GM20000 (cell line): Measurements from ENCODE around the gene ADK.
"Not testable (repeated sequence)": the region's sequence is repeated elsewhere in the genome, so short reads cannot be mapped to it uniquely, and the experiment has no call there.

Experiments used
- DNase-seq: peaks from one replicate; pipeline ENCODE4 v3.0.0; 2012; ENCODE audit warnings: low spot score
- CTCF ChIP-seq: IDR thresholded peaks from 2 replicates; pipeline ENCODE4 v1.5.1; 2012; ENCODE audit warnings: mild to moderate bottlenecking, control low read depth; ENCODE audit errors: extremely low read depth, missing control alignments

Gene ADK

DNA sequence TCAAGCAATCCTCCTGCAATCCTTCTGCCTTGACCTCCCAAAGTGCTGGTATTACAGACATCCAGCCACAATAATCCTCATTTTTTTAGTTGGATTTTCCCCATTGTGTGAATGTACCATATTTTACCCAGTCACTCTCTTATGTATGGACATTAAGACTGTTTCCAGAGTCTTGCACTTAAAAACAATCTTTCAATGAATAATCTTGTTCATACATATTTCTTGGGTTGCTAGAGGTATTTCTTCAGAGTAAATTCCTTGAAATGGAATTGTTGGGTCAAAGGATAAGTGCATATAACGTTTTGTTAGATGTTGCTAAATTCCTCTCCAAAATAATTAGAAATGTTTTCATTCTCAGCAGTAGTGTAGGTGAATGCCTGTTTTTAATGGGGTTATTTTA is 392.3 kb downstream of the ADK start:
- TF ChIP-seq CTCF: no peak
- DNase-seq: no peak

DNA sequence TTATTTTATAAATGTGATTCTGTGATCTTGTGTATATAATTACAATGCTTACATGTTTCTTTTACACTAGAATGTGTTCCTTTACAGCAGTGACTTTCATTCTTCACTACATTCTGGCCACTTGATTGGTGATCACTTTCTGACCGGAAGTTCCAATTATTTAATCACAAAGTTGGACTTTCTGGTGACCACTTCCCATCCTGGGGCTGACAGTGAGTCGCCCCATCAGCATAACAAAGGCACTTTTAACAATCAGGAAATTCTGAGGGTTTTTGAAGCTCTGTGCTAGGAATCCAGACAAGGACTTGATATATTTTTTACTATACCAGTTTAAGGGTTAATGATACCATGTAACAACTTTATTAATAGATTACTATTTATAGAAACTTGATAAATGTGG is 393.1 kb downstream of the ADK start:
- DNase-seq: no peak
- TF ChIP-seq CTCF: no peak

- TF ChIP-seq CTCF: no peak
- no peak for DNase-seq
Observed at GRCh38 chr10:74548676-74549075, 397.7 kb downstream of the ADK start.

GRCh38 chr10:74556072-74556705 is 405.2 kb downstream of the ADK start:
- TF ChIP-seq CTCF: no peak
- DNase-seq: no peak

DNA sequence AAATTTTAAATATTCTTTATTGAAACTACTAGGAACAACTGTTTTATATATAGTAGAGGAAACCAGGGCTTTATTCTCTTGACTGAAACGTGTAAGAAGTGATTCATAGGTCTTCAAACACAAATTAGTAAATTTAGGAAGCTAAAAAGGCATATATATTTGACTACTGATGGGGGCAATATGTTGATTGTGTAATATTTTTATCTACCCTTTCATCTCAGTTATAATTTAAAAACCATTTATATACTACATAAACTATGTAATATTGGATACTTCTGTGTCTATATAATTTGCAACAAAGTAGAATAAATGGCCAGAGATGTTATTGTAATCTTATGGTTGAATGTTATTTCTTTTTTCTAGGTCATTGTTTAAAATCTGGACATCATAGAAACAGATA is 406.1 kb downstream of the ADK start:
- no peak for DNase-seq

GRCh38 chr10:74558403-74558802 is 407.4 kb downstream of the ADK start:
- no peak for TF ChIP-seq CTCF
- no peak for DNase-seq

More for the DNA sequence above, 406.1 kb downstream of the ADK start:
- TF ChIP-seq CTCF: no peak

DNA sequence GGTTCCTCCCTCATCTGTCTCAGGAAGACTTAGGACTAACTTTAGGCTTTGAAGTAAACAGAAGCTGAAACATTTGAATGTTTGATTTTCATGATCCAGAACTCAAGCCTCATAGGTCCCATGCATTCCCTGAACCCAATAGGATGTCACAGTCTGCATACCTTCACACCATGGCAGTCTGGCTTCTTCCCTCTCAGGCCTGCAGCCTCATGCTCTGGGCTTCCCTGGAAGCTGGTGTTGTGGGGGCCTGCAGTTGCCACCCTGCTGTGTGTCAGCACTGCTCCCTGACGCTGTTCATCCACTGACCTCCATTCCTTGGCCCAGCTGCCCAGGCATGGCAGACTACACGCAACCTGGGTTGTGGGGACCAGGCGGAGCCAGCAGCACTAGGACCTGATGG is 407.9 kb downstream of the ADK start:
- DNase-seq: no peak
- no peak for TF ChIP-seq CTCF

- DNase-seq: not testable (repeated sequence)
Observed at GRCh38 chr10:74568896-74569295, 417.9 kb downstream of the ADK start.

GRCh38 chr10:74573497-74573896 is 422.5 kb downstream of the ADK start:
- DNase-seq: not testable (repeated sequence)
